Smooth muscle cell (in vitro differentiated cells): ENCODE measurements around the gene MIB1. TPM values are rescaled to one million over a fixed set of nuclear protein-coding genes. Genes with fewer than 3 reads are reported as not detected.
A peak's percentile ranks its signal among the peaks of the same experiment; 100 is the strongest.

Experiments
- DNase-seq: peaks from one replicate; lab custom pipeline; 2025; ENCODE audit not compliant: unreplicated experiment; lab: John Stamatoyannopoulos, UW
- H2AFZ ChIP-seq: fragments of 200-600 bp; sonication (generic); 2 replicates; pipeline ENCODE4 v1.6.0; 2016; ENCODE audit warnings: antibody characterized with exemption, low read depth, mild to moderate bottlenecking
- H3F3A ChIP-seq: fragments of 200-600 bp; sonication (generic); 2 replicates; pipeline ENCODE4 v1.6.0; 2017; ENCODE audit warnings: antibody characterized with exemption, low read depth
- H3K27ac ChIP-seq: fragments of 200-600 bp; sonication (generic); 2 replicates; pipeline ENCODE4 v1.5.1; 2016; ENCODE audit warnings: low read depth, mild to moderate bottlenecking
- H3K27me3 ChIP-seq: fragments of 200-600 bp; sonication (generic); 2 replicates; pipeline ENCODE4 v1.6.1; 2016; ENCODE audit warnings: low read depth, mild to moderate bottlenecking
- H3K36me3 ChIP-seq: fragments of 200-600 bp; sonication (generic); 2 replicates; pipeline ENCODE4 v1.5.1; 2016; ENCODE audit warnings: low read depth
- H3K4me1 ChIP-seq: fragments of 200-600 bp; sonication (generic); 2 replicates; pipeline ENCODE4 v1.5.1; 2016; ENCODE audit warnings: low read depth
- H3K4me2 ChIP-seq: fragments of 200-600 bp; sonication (generic); 2 replicates; pipeline ENCODE4 v1.6.0; 2016; ENCODE audit warnings: mild to moderate bottlenecking
- H3K4me3 ChIP-seq: fragments of 200-600 bp; sonication (generic); 2 replicates; pipeline ENCODE4 v1.5.1; 2016; ENCODE audit warnings: mild to moderate bottlenecking
- H3K79me2 ChIP-seq: fragments of 200-600 bp; sonication (generic); 2 replicates; pipeline ENCODE4 v1.6.0; 2016; ENCODE audit warnings: low read depth, mild to moderate bottlenecking
- H3K9ac ChIP-seq: fragments of 200-600 bp; sonication (generic); 2 replicates; pipeline ENCODE4 v1.6.0; 2016; ENCODE audit warnings: low read depth
- H3K9me3 ChIP-seq: fragments of 200-600 bp; sonication (generic); replicated peaks from 2 replicates; pipeline ENCODE4 v1.5.1; 2016; ENCODE audit warnings: low read depth
- H4K20me1 ChIP-seq: fragments of 200-600 bp; sonication (generic); 2 replicates; pipeline ENCODE4 v1.6.0; 2016; ENCODE audit warnings: low read depth
- WGBS: methylation state at CpG from one replicate; pipeline ENCODE4 v1.1.7; 2016; ENCODE audit warnings: low lambda C conversion rate; 5-methylcytosine and 5-hydroxymethylcytosine counted together
- polyA plus RNA-seq: library from polyadenylated mRNA; unstranded; fragments of >200 nt; fragmentation: Nextera tagmentation; extraction: Ambion mirVana; gene quantifications from 2 replicates; pipeline ENCODE4 v1.2.1, GENCODE V29; 2016
- total RNA-seq: library from RNA; depleted of rRNA; stranded (reverse); fragments of >200 nt; gene quantifications from 2 replicates; pipeline ENCODE4 v1.2.3, GENCODE V29; 2014
- TF ChIP-seq, protein P1 (sequence below): fragments of 200-600 bp; sonication (generic); IDR thresholded peaks from 2 replicates; pipeline ENCODE4 v1.5.1; 2017; ENCODE audit warnings: borderline replicate concordance, mild to moderate bottlenecking, antibody characterized with exemption; ENCODE audit not compliant: insufficient read depth, poor library complexity, severe bottlenecking

The MIB1 gene
- total and polyA plus RNA-seq, 2 experiments from 2014 or later, result 9.2 to 69.1 TPM

DNA sequence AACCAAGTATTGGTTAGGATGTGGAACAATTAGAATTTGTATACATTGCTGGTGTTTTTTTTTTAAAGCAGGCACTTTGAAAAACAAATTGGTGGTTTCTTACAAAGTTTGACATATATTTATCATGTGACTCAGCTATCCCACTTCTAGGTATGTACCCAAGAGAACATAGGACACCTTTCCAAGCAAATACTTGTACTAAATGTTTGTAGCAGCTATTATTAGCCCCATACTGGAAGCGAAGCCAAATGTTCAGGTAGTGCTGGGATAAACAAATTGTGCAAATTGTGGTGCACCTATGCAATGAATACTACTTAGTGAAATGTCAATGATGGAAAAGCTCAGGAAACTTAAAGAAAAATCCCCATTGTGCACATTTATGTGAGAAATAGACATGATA is 101.0 kb downstream of the MIB1 start:
- no peak overlapping the region for H3K4me2 ChIP-seq
- peaks cover 20% of the 10 kb centered on the region for H3K36me3 ChIP-seq
- no peaks in the 10 kb centered on the region for H3F3A ChIP-seq
- no peaks in the 10 kb centered on the region for H4K20me1 ChIP-seq
- WGBS, result 95% methylated on average over 1 of the region's 1 CpG
- H3K79me2 ChIP-seq, result no peaks in the 10 kb centered on the region
- H3K4me1 ChIP-seq, result no peaks in the 10 kb centered on the region
- H3K27ac ChIP-seq, result no peak overlapping the region
- TF ChIP-seq, protein P1, sequence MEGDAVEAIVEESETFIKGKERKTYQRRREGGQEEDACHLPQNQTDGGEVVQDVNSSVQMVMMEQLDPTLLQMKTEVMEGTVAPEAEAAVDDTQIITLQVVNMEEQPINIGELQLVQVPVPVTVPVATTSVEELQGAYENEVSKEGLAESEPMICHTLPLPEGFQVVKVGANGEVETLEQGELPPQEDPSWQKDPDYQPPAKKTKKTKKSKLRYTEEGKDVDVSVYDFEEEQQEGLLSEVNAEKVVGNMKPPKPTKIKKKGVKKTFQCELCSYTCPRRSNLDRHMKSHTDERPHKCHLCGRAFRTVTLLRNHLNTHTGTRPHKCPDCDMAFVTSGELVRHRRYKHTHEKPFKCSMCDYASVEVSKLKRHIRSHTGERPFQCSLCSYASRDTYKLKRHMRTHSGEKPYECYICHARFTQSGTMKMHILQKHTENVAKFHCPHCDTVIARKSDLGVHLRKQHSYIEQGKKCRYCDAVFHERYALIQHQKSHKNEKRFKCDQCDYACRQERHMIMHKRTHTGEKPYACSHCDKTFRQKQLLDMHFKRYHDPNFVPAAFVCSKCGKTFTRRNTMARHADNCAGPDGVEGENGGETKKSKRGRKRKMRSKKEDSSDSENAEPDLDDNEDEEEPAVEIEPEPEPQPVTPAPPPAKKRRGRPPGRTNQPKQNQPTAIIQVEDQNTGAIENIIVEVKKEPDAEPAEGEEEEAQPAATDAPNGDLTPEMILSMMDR, result no peak
- no peak overlapping the region for H2AFZ ChIP-seq
- no peaks in the 10 kb centered on the region for H3K27me3 ChIP-seq
- H3K9me3 ChIP-seq, result no peaks in the 10 kb centered on the region
- H3K4me3 ChIP-seq, result no peak overlapping the region
- H3K9ac ChIP-seq, result no peak overlapping the region
- no peak for DNase-seq

DNA sequence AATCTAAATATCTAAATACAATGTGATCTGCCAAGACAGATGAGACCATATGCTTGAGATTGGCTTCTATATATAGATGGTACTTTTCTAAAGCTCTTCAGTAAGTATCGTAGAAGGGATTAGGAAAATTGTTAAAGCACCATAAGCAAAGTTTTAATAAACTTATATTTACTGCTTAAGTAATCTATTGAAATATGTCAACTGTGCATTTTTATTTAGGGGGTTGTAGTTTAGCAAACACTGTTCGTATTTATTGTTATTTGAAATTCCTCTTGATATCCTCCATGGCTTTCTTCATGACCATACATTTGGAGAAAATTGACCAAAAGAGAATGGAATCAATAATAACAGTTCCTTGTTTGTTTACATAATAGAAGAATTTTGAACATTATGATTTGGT is 102.7 kb downstream of the MIB1 start:
- Histone ChIP-seq H4K20me1 (no peaks in the 10 kb centered on the region), H3K27ac (no peak overlapping the region), H3K4me2 (no peak overlapping the region), H3K36me3 (peaks cover 21% of the 10 kb centered on the region), H3F3A (no peaks in the 10 kb centered on the region), H3K4me3 (no peak overlapping the region), H3K27me3 (no peaks in the 10 kb centered on the region), H3K79me2 (no peaks in the 10 kb centered on the region), H3K9me3 (no peaks in the 10 kb centered on the region), H2AFZ (no peak overlapping the region), H3K4me1 (no peaks in the 10 kb centered on the region), H3K9ac (no peak overlapping the region)
- DNase-seq, result no peak
- WGBS, result 97% methylated on average over 2 of the region's 2 CpGs
- TF ChIP-seq, protein P1, result no peak

DNA sequence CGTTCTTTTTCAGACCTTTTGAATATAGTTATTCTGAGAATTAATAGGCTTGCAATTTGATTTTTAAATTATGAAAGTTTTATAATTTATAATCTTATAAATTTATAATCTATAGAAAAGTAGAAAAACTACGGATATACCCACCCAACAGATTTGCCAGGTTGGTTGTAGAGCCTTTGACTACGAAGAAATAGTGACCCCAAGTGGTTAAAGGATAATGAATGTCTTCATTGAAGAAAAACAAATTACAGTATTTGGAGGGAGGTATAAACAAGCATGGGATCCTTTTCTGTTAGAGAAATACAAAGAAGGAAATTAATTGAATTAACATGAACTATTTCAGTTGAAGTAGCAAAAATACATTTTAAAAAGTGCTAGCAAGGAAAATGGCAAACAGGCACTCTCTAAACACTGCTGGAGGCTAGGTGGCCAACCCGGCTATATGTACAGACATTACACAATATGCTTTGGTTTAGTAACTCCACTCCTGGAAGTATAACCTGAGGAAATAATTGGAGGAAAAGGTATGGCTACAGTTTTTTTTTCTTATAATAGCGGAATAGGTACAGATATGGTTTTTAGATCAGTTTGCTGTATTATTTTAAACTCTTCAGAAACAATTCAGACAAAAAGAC is 110.9 kb downstream of the MIB1 start:
- Histone ChIP-seq H4K20me1 (peaks cover 18% of the 10 kb centered on the region), H3K36me3 (peaks cover 5% of the 10 kb centered on the region), H3K27me3 (no peaks in the 10 kb centered on the region), H2AFZ (no peak overlapping the region), H3K79me2 (peaks cover 8% of the 10 kb centered on the region), H3K4me3 (no peak overlapping the region), H3K9ac (no peak overlapping the region), H3K9me3 (no peaks in the 10 kb centered on the region), H3K4me2 (no peak overlapping the region), H3F3A (peaks cover 5% of the 10 kb centered on the region), H3K27ac (no peak overlapping the region), H3K4me1 (no peaks in the 10 kb centered on the region)
- WGBS, result 87% methylated on average over 5 of the region's 5 CpGs
- TF ChIP-seq, protein P1, result peak; percentile 13
- DNase-seq, result no peak

DNA sequence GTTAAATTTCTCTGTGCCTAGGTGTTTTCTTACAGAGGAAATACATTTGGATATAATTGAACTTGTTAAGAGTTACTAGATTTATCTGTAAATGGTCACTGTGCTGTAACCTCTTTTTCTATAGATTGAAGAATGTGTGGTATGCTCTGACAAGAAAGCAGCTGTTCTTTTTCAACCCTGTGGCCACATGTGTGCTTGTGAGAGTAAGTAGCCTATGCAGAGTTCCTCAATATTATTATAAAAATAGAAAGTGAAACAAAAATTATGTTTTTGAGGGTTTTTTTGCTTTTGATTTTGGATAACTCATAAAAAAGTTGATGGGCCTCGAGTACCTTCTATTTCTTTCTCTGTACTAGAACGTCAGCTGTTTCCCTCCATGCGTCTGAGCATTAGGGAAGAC is 112.4 kb downstream of the MIB1 start:
- H3K27ac ChIP-seq, result no peak overlapping the region
- H3K4me1 ChIP-seq, result no peaks in the 10 kb centered on the region
- no peak for DNase-seq

More for the DNA sequence above, 112.4 kb downstream of the MIB1 start:
- Histone ChIP-seq H3K27me3 (no peaks in the 10 kb centered on the region), H3K9me3 (no peaks in the 10 kb centered on the region), H3K36me3 (peaks cover 15% of the 10 kb centered on the region), H3K4me3 (no peak overlapping the region), H3F3A (peaks cover 5% of the 10 kb centered on the region), H3K79me2 (peaks cover 8% of the 10 kb centered on the region), H2AFZ (no peak overlapping the region), H3K4me2 (no peak overlapping the region), H3K9ac (peak overlapping the region; percentile 18), H4K20me1 (peaks cover 18% of the 10 kb centered on the region)
- TF ChIP-seq, protein P1, result no peak
- 97% methylated on average over 3 of the region's 3 CpGs for WGBS
